MM.1S (cell line): ENCODE measurements around the gene XPNPEP2.

ENCODE experiments used
- DNase-seq: peaks from one replicate; pipeline ENCODE4 v3.0.0-alpha.2; 2015
- H2AFZ ChIP-seq: fragments of 300-600 bp; sonication (generic); 2 replicates; pipeline ENCODE4 v1.6.0; 2016; ENCODE audit warnings: antibody characterized with exemption, low read length
- H3F3A ChIP-seq: fragments of 300-600 bp; sonication (generic); 2 replicates; pipeline ENCODE4 v1.6.1; 2016; ENCODE audit warnings: mild to moderate bottlenecking, antibody characterized with exemption, low read length, moderate library complexity, mixed read lengths; ENCODE audit not compliant: insufficient read depth
- H3K27ac ChIP-seq: fragments of 300-600 bp; sonication (generic); 2 replicates; pipeline ENCODE4 v1.5.1; 2016; ENCODE audit warnings: mild to moderate bottlenecking, low read length
- H3K27me3 ChIP-seq: fragments of 300-600 bp; sonication (generic); replicated peaks from 2 replicates; pipeline ENCODE4 v1.6.0; 2016; ENCODE audit warnings: low read length; ENCODE audit not compliant: insufficient read depth
- H3K36me3 ChIP-seq: fragments of 300-600 bp; sonication (generic); replicated peaks from 2 replicates; pipeline ENCODE4 v1.6.1; 2016; ENCODE audit warnings: mild to moderate bottlenecking, low read length, mixed read lengths; ENCODE audit not compliant: insufficient read depth
- H3K4me1 ChIP-seq: fragments of 300-600 bp; sonication (generic); 2 replicates; pipeline ENCODE4 v1.6.1; 2016; ENCODE audit warnings: low read length, mixed read lengths
- H3K4me2 ChIP-seq: fragments of 300-600 bp; sonication (generic); 2 replicates; pipeline ENCODE4 v1.6.0; 2016; ENCODE audit warnings: low read depth, low read length
- H3K4me3 ChIP-seq: fragments of 300-600 bp; sonication (generic); 2 replicates; pipeline ENCODE4 v1.5.1; 2016; ENCODE audit warnings: low read length, mixed read lengths
- H3K79me2 ChIP-seq: fragments of 300-600 bp; sonication (generic); 2 replicates; pipeline ENCODE4 v1.6.1; 2016; ENCODE audit warnings: mixed run types, low read length, mixed read lengths
- H3K9ac ChIP-seq: fragments of 300-600 bp; sonication (generic); 2 replicates; pipeline ENCODE4 v1.6.1; 2016; ENCODE audit warnings: low read length, mixed read lengths
- H3K9me2 ChIP-seq: fragments of 300-600 bp; sonication (generic); replicated peaks from 2 replicates; pipeline ENCODE4 v1.6.1; 2016; ENCODE audit warnings: mild to moderate bottlenecking, low read length, mixed read lengths; ENCODE audit not compliant: insufficient read depth
- H3K9me3 ChIP-seq: fragments of 300-600 bp; sonication (generic); replicated peaks from 2 replicates; pipeline ENCODE4 v1.6.1; 2016; ENCODE audit warnings: mild to moderate bottlenecking, low read length, mixed read lengths; ENCODE audit not compliant: insufficient read depth
- H4K20me1 ChIP-seq: fragments of 300-600 bp; sonication (generic); 2 replicates; pipeline ENCODE4 v1.6.1; 2016; ENCODE audit warnings: mild to moderate bottlenecking, low read length, moderate library complexity, mixed read lengths; ENCODE audit not compliant: insufficient read depth
- CTCF ChIP-seq: fragments of 300-600 bp; sonication (generic); IDR thresholded peaks from 2 replicates; pipeline ENCODE4 v1.5.1; 2016; ENCODE audit warnings: antibody characterized with exemption, low read length, mixed read lengths
- EZH2 ChIP-seq: fragments of 300-600 bp; sonication (generic); optimal IDR thresholded peaks from 2 replicates; pipeline ENCODE3; 2017; ENCODE audit warnings: low read depth, mild to moderate bottlenecking, antibody characterized with exemption, low read length, mixed read lengths
- EZH2phosphoT487 ChIP-seq: fragments of 300-600 bp; sonication (generic); IDR thresholded peaks from 2 replicates; pipeline ENCODE4 v1.6.1; 2018; ENCODE audit warnings: antibody characterized with exemption, low read length

The XPNPEP2 gene

GRCh38 chrX:129759576-129760061, 20.8 kb downstream of the XPNPEP2 start:
- H3K4me2 ChIP-seq: peak overlapping the region; percentile 59
- no peaks in the 10 kb centered on the region for H4K20me1 ChIP-seq
- peak overlapping the region; percentile 80 for H3K27ac ChIP-seq
- no peaks in the 10 kb centered on the region for H3K9me3 ChIP-seq
- peak; percentile 54 for TF ChIP-seq CTCF
- TF ChIP-seq EZH2phosphoT487: no peak
- H3K9me2 ChIP-seq: no peaks in the 10 kb centered on the region
- peaks cover 20% of the 10 kb centered on the region for H3K4me1 ChIP-seq
- H3K27me3 ChIP-seq: no peaks in the 10 kb centered on the region
- H3K9ac ChIP-seq: peak overlapping the region; percentile 58
- H2AFZ ChIP-seq: peak overlapping the region; percentile 85
- DNase-seq: peak; percentile 96
- H3F3A ChIP-seq: peaks cover 5% of the 10 kb centered on the region; the same call in 1 of the 2 replicates
- no peaks in the 10 kb centered on the region for H3K36me3 ChIP-seq
- H3K79me2 ChIP-seq: no peaks in the 10 kb centered on the region
- H3K4me3 ChIP-seq: no peak overlapping the region

GRCh38 chrX:129760155-129760554, 21.4 kb downstream of the XPNPEP2 start:
- Histone ChIP-seq H3K27ac (peak overlapping the region; percentile 80), H3K4me1 (peaks cover 20% of the 10 kb centered on the region), H3K9me2 (no peaks in the 10 kb centered on the region), H3K4me3 (no peak overlapping the region), H3K79me2 (no peaks in the 10 kb centered on the region), H4K20me1 (no peaks in the 10 kb centered on the region), H3K9ac (no peak overlapping the region), H3K4me2 (peak overlapping the region; percentile 59; the same call in 1 of the 2 replicates), H3K27me3 (no peaks in the 10 kb centered on the region), H3F3A (peaks cover 5% of the 10 kb centered on the region; the same call in 1 of the 2 replicates), H3K36me3 (no peaks in the 10 kb centered on the region), H2AFZ (peak overlapping the region; percentile 85), H3K9me3 (no peaks in the 10 kb centered on the region)
- no peak for DNase-seq
- TF ChIP-seq EZH2 (no peak), CTCF (no peak), EZH2phosphoT487 (no peak)

GRCh38 chrX:129760981-129761380, 22.2 kb downstream of the XPNPEP2 start:
- no peaks in the 10 kb centered on the region for H4K20me1 ChIP-seq
- DNase-seq: no peak
- H3K9me2 ChIP-seq: no peaks in the 10 kb centered on the region
- TF ChIP-seq EZH2phosphoT487 (no peak), EZH2 (no peak), CTCF (no peak)
- H3K27ac ChIP-seq: no peak overlapping the region
- no peaks in the 10 kb centered on the region for H3K27me3 ChIP-seq
- peaks cover 20% of the 10 kb centered on the region for H3K4me1 ChIP-seq
- H3K36me3 ChIP-seq: no peaks in the 10 kb centered on the region
- no peaks in the 10 kb centered on the region for H3K9me3 ChIP-seq
- H3K4me3 ChIP-seq: no peak overlapping the region
- no peak overlapping the region for H3K9ac ChIP-seq
- H2AFZ ChIP-seq: no peak overlapping the region
- no peaks in the 10 kb centered on the region for H3K79me2 ChIP-seq
- H3K4me2 ChIP-seq: no peak overlapping the region
- peaks cover 5% of the 10 kb centered on the region; the same call in 1 of the 2 replicates for H3F3A ChIP-seq
